ENCODE data around the gene MTPN.

The MTPN gene, protein sequence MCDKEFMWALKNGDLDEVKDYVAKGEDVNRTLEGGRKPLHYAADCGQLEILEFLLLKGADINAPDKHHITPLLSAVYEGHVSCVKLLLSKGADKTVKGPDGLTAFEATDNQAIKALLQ

DNA sequence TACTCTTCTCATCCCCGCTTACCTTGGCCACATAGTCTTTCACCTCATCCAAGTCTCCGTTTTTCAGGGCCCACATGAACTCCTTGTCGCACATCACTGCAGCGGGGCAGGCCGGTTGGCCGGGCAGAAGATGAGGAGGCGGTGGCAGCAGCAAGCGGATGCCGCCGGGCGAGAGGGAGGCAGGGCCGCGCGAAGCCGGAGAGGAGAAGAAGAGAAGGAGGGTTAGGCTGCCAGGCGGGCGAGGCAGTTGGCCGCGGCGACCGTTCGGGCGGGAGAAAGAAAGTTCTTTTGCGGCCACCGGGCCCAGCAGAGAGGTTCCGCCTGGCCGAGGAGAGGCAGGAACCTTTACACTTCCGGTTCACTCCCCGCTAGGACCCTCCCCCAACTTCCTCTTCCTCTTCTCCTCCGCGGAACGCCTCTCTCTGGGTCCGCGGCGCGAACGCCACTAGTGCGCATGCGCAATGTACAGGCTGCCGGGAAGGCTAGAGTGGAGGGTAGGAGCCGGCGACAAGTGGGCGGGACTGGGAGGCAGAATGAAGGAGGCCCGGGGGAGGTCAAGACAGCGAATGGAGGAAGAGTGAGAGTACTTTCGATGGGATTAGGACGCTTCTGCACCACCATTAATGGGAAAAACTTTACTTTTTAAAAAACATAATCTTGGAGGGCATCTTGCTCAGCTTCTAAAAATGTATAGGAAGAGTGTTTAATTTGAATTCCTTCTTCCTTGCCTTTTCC, at the start of gene MTPN:
TSS of gene MTPN (minus strand) at position 353 of the 735 bp plus-strand sequence. CDS start at position 94, 259 bp downstream.
- peak within 1 kb of the TSS; percentile 79 for H3K4me3 ChIP-seq (ENCODE audit: low read depth, low read length)
- peak; percentile 91 for DNase-seq (ENCODE audit: low read depth)
- TF ChIP-seq, protein P1, sequence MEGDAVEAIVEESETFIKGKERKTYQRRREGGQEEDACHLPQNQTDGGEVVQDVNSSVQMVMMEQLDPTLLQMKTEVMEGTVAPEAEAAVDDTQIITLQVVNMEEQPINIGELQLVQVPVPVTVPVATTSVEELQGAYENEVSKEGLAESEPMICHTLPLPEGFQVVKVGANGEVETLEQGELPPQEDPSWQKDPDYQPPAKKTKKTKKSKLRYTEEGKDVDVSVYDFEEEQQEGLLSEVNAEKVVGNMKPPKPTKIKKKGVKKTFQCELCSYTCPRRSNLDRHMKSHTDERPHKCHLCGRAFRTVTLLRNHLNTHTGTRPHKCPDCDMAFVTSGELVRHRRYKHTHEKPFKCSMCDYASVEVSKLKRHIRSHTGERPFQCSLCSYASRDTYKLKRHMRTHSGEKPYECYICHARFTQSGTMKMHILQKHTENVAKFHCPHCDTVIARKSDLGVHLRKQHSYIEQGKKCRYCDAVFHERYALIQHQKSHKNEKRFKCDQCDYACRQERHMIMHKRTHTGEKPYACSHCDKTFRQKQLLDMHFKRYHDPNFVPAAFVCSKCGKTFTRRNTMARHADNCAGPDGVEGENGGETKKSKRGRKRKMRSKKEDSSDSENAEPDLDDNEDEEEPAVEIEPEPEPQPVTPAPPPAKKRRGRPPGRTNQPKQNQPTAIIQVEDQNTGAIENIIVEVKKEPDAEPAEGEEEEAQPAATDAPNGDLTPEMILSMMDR (IDR thresholded peaks at IDR 0.05; ENCODE audit: low read depth, low read length, missing control alignments), result no peak

DNA sequence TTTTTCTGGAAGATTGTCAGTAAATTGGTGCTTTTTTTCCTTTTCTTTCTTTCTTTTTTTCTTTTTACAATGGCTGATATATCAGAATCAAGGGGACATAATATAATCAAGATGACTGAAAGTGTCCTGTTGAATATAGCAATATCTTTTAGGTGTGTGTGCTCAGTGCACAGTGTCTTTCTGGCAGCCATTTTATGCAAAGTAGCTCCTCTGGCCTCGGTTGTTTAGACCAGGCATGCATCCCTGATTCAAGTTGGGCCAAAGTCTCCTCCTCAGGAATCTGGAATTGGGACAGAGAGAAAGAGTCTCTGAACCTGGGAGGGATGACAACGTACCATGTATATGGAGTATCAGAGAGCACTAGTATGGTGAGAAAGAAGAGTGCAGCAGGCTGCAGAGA, 49.0 kb upstream of the MTPN start:
- TF ChIP-seq, protein P1 (IDR thresholded peaks at IDR 0.05; ENCODE audit: low read depth, low read length, missing control alignments), result no peak
- DNase-seq (ENCODE audit: low read depth), result no peak
- H3K4me3 ChIP-seq (ENCODE audit: low read depth, low read length), result no peak overlapping the region

DNA sequence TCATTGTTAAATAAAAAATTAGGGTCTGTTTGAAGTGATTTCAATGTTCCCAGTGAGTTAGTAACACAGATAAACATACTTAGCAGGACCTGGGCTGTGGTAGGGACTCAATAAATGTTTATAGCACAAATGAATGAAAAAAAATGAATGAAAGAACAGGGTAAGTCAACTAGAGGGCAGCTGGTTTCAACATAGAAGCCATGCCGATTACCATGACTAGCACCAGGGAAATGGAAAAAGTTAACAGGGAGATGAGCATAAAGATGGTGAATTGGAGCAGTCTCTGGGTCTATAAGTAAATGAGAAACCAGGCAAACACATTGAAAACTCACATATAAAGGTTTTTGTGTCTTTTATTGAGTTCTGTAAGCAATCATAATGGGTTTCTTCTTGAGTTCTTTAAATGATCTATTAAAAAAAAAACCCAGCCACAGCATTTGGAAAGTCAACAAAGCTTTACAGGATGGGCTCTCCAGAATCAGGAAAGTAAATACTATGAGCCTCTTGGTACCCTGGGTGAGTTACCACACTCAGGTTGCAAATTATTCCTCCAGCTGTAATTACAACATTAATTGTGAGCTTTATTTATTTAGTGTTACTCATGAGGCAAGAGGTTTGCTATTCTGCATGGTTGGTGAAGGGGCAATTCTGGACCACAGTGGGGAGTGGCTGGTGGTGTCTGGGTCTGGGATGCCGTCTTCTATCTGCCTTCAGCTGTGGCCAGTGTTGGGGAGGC, 46.1 kb upstream of the MTPN start:
- TF ChIP-seq, protein P1 (IDR thresholded peaks at IDR 0.05; ENCODE audit: low read depth, low read length, missing control alignments), result no peak
- no peak overlapping the region for H3K4me3 ChIP-seq (ENCODE audit: low read depth, low read length)
- no peak for DNase-seq (ENCODE audit: low read depth)

DNA sequence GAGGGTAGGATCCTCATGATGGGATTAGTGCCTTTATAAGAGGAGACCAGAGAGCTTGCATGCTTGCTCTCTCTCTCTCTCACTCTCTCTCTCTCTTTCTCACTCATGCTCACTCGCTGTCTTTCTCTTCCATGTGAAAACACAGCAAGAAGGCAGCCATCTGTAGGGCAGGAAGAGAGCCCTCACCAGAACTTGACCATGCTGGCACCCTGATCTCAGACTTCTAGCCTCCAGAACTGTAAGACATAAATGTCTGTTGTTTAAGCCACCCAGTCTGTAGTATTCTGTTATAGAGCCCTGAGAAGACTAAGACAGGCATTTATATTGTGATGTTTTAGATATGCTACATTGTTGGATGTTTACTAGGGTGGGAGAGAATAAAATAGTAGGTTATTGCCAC, 43.4 kb upstream of the MTPN start:
- no peak overlapping the region for H3K4me3 ChIP-seq (ENCODE audit: low read depth, low read length)
- no peak for DNase-seq (ENCODE audit: low read depth)
- TF ChIP-seq, protein P1 (IDR thresholded peaks at IDR 0.05; ENCODE audit: low read depth, low read length, missing control alignments), result no peak

DNA sequence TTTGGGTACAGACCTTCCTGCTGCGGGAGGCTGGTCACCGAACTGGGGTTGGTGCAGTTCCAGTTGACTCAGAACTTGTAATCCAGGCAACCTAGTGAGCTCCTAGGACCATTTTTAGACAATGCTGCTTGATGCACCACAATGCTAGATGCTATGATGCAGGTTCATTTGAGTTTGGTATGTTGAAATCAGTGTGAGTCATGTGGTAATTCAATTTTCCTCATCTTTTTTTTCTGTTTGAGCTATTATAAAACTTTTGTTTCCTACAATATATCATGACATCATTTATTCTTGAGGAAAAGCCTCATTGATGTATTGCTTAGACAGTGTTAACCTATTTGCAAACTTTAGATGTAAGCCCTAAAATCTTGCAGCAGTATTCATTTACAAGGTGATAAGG, 40.9 kb upstream of the MTPN start:
- no peak for DNase-seq (ENCODE audit: low read depth)
- H3K4me3 ChIP-seq (ENCODE audit: low read depth, low read length), result no peak overlapping the region
- TF ChIP-seq, protein P1 (IDR thresholded peaks at IDR 0.05; ENCODE audit: low read depth, low read length, missing control alignments), result no peak

DNA sequence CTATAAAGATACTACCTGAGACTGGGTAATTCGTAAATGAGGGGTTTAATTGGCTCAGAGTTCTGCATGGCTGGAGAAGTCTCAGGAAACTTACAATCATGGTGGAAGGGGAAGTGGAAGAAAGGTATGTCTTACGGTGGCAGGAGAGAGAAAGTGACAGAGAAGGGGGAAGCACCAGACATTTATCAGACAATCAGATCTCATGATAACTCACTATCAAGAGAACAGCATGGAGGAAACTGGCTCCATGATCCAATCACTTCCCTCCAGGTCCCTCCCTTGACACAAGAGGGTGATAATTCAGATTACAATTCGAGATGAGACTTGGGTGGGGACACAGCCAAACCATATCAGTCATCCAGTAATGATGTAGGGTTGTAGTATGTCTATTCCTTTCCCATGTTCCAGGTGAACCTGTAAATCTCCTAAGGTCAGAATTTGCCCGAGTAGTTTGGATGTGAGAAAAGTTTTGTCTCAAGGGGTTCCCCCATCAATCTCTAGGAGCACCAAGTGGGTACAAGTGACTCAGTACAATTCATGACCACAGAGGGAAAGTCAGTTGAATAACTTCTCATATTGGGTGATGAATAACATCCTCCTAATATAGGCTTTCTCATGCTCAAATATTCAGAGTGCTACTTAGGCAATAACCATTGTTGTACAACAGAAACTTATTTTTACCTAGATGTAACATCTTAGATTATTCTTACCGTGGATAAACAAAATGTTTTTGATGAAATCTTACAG, 39.7 kb upstream of the MTPN start:
- no peak overlapping the region for H3K4me3 ChIP-seq (ENCODE audit: low read depth, low read length)
- TF ChIP-seq, protein P1 (IDR thresholded peaks at IDR 0.05; ENCODE audit: low read depth, low read length, missing control alignments), result no peak
- DNase-seq (ENCODE audit: low read depth), result no peak
